Activated naive CD4-positive, alpha-beta T cell treated with Interleukin-2 at 50 U/mL for 16 hours (primary cell): ENCODE measurements around the gene MCTP1.
"Not testable (repeated sequence)": the region's sequence is repeated elsewhere in the genome, so short reads cannot be mapped to it uniquely, and the experiment has no call there.

Source experiments
- DNase-seq: peaks from one replicate; pipeline ENCODE4 v3.0.0-alpha.2; 2020

Gene MCTP1

GRCh38 chr5:95178046-95178651 is 106.7 kb downstream of the MCTP1 start:
- no peak for DNase-seq

GRCh38 chr5:95177456-95177855 is 107.4 kb downstream of the MCTP1 start:
- no peak for DNase-seq

GRCh38 chr5:95175106-95175505 is 109.8 kb downstream of the MCTP1 start:
- no peak for DNase-seq

- no peak for DNase-seq
Observed at GRCh38 chr5:95172659-95173058, 112.2 kb downstream of the MCTP1 start.

- no peak for DNase-seq
Observed at GRCh38 chr5:95164861-95165260, 120.0 kb downstream of the MCTP1 start.

GRCh38 chr5:95163079-95163478 is 121.8 kb downstream of the MCTP1 start:
- no peak for DNase-seq

- no peak for DNase-seq
Observed at GRCh38 chr5:95162231-95162992, 122.5 kb downstream of the MCTP1 start.

- no peak for DNase-seq
Observed at GRCh38 chr5:95159603-95160002, 125.3 kb downstream of the MCTP1 start.

- no peak for DNase-seq
Observed at GRCh38 chr5:95155888-95156287, 129.0 kb downstream of the MCTP1 start.

GRCh38 chr5:95153511-95153910 is 131.4 kb downstream of the MCTP1 start:
- DNase-seq: no peak

GRCh38 chr5:95152535-95152934 is 132.4 kb downstream of the MCTP1 start:
- no peak for DNase-seq

- no peak for DNase-seq
Observed at GRCh38 chr5:95152131-95152530, 132.8 kb downstream of the MCTP1 start.

- DNase-seq: no peak
Observed at GRCh38 chr5:95151694-95152093, 133.2 kb downstream of the MCTP1 start.

GRCh38 chr5:95149387-95149786 is 135.5 kb downstream of the MCTP1 start:
- DNase-seq: no peak

- DNase-seq: no peak
Observed at GRCh38 chr5:95148453-95148852, 136.4 kb downstream of the MCTP1 start.

- not testable (repeated sequence) for DNase-seq
Observed at GRCh38 chr5:95143858-95144257, 141.0 kb downstream of the MCTP1 start.

GRCh38 chr5:95142145-95142544 is 142.7 kb downstream of the MCTP1 start:
- no peak for DNase-seq

- no peak for DNase-seq
Observed at GRCh38 chr5:95141141-95141540, 143.8 kb downstream of the MCTP1 start.

GRCh38 chr5:95134326-95134725 is 150.6 kb downstream of the MCTP1 start:
- no peak for DNase-seq

- no peak for DNase-seq
Observed at GRCh38 chr5:95132096-95132495, 152.8 kb downstream of the MCTP1 start.

GRCh38 chr5:95130941-95131340 is 154.0 kb downstream of the MCTP1 start:
- DNase-seq: no peak

- no peak for DNase-seq
Observed at GRCh38 chr5:95124731-95125130, 160.2 kb downstream of the MCTP1 start.

- no peak for DNase-seq
Observed at GRCh38 chr5:95124101-95124500, 160.8 kb downstream of the MCTP1 start.

GRCh38 chr5:95114902-95115301 is 170.0 kb downstream of the MCTP1 start:
- no peak for DNase-seq

GRCh38 chr5:95114305-95114704 is 170.6 kb downstream of the MCTP1 start:
- no peak for DNase-seq
